NCI-H2107 treated with DMSO at 0.1 percent for 48 hours (cell line): ENCODE measurements around the gene ARHGEF1.
A peak's percentile ranks its signal among the peaks of the same experiment; 100 is the strongest.

ENCODE experiments used
- DNase-seq: peaks from one replicate; lab custom pipeline; 2025; ENCODE audit not compliant: unreplicated experiment; lab: John Stamatoyannopoulos, UW

The ARHGEF1 gene

DNA sequence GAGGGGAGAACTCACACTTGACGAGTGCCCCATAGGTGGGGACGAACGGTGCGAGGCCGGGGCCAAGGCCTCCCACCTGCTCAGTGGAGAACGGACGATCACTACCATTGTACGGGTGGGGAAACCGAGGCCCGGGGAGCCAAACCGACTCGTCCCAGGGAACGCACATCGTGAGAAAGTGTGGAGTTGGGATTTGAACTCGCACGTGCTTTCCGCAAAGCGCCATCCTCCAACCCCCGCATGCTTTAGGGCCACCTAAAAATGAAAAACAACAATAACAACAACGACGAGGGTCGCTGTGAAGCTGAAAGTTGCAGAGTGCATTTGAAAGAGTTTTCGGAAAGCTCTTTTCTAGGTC lies 458 bp downstream of the ARHGEF1 start:
- no peak for DNase-seq

DNA sequence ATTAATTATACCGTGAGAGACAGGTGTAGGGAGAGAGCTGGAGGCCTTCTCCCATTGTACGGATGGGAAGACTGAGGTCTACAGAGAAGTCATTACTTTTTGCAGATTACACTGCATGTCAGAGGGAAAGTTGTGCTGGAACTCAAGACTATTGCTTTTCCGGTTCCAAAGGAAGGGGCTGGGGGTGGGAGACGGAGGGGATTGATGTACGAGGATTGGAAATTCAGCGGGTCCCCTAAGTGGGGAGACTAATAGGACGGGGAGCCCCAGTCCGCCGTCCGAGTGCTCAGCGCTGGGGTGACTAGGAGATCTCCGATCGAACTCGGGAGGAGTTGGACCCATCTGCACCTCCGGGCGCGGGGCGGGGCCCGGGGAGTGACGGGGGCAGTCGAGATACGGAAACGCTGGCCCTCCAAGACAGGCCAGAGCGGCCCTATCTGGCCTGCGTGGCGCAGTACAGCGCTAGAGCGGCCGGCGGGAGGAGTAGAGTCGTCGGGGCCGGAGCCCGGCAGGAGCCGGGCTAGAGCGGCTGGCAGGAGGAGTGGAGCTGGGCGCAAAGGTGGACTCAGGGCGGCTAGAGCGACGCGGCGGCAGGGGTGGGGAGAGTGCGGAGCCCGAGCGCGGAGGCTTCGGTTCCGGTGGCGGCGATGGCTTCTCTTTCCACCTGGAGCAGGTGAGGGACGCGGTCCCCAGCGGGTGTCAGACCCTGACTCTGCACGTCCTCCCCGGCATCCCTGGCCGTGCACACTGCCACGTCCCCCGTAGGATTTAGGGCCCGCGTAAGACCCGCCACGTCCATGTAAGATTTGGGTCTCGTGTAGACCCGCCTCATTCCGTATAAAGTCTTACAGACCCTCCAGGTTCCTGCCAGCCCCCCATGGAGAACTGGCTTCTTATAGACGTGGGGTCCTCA lies 1.1 kb downstream of the ARHGEF1 start:
- peak; percentile 93 for DNase-seq

DNA sequence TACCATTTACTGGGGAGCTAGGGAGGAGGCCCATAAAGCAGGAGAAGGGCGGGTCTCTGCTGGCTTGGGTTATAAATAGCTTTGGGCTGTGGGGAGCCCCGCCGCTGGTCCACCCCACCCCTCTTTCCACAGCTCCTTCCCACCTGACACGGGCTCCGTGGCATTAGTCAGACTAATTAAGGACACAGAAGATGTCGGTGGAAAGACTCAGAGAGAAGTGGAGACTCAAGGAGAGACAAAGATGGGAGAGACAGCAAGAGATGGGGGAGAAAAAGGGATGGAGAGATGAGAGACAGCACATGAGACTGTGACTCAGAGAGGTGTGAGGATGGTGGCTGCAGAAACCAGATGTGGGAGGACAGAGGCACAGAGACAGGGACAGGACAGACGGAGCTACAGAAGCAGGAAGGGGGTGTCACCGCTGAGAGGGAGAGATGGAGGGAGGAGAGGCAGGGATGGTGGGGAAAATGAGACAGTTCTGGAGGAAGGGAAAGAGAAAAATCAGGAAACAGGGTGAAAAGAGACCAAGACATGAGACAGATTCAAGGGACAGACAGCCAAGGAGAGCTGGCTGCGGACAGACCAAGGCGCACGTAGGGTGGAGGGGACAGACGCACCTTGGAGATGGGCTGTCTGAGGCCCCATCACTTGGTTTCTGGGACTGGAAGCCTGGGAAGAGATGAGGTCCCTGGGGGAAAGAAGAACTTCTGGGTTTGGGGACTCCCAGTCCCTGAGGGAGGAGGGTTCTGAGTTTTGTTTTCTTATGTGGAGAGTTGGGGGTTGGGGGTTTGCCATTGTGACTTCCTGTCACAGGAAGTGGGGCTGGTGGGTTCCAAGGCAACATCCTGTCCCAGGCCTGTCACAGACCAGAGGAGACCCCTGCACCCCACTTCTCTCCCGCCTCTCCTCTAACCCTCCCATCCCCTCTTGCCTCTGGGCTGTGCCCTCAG lies 4.1 kb downstream of the ARHGEF1 start:
- no peak for DNase-seq

DNA sequence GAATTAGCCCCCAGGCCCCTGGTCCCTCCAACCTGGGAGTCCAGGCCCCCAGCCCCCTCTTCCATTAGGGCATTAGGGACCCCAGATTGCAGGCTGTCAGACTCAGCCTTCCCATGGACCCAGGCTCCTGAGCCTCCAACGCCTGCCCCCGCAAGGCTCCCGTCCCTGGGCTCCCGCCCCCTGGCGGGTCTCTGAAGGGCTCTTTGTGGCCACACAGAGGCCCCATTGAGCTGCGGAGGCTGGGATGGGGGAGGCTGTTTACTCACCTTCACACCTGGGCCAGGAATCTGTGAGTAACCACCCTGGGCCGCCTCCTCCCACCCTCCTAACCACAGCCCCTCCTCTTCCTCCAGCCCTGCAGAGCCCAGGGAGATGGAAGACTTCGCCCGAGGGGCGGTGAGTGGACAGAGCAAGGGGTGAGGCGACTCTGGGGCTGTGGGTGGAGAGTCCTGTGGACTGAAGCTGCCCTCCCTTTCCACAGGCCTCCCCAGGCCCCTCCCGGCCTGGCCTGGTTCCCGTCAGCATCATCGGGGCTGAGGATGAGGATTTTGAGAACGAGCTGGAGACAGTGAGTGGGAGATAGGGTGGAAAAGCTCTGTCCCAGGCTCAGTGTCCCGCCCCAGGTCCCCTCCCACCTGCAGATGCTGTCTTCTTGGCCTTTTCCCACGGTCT lies 4.9 kb downstream of the ARHGEF1 start:
- DNase-seq, result peak; percentile 70

DNA sequence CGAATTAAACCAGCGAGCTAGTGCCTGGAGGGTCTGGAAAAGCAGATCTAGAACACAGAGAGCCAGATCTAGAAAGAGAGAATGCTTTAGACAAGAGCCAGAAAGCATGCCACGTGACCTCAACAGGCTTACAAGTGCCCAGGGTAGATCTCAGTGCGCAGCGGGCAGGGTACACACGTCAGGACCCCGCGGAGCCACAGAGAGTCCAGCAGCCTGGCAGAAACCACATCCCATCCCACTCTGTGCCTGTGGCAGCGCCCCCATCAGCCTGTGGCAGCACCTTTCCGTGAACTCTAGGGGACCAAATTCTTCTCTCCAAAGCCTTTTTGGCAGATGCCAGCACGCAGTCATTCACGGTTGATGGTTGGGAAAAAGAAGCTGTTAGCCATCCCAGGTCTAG lies 5.9 kb downstream of the ARHGEF1 start:
- DNase-seq, result no peak

DNA sequence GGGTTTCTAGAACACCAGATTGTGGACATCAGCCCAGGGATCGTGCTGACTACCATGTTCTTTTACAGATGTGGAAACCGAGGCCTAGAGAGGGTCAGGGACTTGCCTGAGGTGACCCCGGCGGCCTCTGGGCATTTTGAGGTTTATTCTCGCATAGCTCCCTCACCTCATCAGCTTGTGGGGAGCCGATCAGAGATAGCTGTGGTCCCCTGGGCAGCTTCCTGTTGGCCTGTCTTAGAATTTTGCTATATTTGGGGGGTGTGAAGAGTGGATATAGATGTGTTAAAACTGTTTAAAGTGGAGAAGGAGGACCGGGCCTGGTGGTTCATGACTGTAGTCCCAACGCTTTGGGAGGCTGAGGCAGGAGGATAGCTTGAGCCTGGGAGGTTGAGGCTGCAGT lies 6.9 kb downstream of the ARHGEF1 start:
- DNase-seq, result no peak

DNA sequence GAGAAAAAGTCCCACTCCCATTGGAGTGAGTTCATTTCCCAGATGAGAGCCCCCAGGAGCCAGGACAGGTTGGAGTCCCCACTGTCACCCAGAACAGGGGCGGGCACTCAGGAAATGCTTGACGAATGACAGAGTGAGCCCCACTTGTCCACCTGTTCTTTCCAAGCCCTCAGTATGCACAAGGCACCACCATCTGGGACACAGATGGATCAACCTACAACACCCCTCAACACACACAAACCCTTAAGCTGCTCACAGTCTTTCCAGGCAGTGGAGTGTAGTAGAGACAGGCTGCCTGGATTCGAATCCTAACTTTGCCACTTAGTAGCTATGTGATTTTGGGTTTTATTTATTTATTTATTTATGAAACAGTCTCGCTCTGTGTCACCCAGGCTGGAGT lies 8.0 kb downstream of the ARHGEF1 start:
- no peak for DNase-seq

DNA sequence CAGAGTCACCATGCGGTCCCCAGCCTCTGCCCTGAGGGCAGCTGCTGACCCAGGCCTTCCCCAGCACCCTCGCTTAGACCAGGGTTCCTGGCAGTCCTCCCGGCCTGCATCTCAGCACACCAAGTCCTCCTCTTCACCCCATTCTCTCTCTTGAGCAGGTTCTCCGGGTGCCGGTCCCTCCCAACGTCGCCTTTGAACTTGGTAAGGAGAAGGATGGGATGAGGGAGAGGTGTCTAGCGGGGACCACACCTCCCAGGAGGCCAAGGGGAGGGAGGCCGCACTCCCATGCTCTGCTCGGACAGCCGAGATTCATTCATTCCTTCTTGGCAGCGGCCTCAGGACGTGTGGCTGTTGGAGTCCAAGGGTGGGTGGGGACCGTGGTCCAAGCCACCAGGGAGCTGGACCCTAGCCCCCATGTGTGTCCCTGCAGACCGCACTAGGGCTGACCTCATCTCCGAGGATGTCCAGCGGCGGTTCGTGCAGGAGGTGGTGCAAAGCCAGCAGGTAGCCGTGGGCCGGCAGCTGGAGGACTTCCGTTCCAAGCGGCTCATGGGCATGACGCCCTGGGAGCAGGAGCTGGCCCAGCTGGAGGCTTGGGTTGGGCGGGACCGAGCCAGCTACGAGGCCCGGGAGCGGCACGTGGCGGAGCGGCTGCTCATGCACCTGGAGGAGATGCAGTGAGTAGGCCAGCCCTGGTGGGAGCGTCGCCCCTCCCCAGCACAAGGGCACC lies 9.4 kb downstream of the ARHGEF1 start:
- DNase-seq, result no peak

DNA sequence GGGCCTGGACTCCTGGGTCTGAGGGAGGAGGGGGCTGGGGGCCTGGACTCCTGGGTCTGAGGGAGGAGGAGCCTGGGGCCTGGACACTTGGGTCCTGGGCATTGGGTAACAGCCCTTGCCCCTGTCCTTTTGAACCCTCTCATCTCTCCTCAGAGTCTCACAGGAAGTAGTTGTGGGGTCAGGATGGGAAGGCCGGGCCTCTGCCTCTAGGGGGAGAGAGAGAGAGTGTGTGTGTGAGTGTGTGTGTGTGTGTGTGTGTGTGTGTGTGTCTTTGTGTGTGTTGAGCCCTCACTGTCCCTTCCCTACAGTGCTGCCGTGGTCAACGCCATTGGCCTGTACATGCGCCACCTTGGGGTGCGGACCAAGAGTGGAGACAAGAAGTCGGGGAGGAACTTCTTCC lies 10.9 kb downstream of the ARHGEF1 start:
- no peak for DNase-seq

DNA sequence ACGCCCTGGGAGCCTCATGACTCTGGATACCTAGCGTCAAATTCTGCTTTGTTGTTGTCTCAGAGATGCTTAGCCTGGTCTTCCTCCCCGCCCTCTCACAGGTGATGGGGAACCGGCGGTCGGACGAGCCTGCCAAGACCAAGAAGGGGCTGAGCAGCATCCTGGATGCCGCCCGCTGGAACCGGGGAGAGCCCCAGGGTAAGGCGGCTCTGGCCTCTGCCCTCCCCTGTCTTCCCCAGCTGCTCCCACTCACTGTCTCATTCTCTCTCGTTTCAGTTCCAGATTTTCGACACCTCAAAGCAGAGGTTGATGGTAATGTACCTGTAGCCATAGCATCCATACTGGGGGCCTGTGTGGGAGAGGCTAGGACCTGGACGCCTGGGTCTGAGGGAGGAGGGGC lies 11.4 kb downstream of the ARHGEF1 start:
- DNase-seq, result no peak

DNA sequence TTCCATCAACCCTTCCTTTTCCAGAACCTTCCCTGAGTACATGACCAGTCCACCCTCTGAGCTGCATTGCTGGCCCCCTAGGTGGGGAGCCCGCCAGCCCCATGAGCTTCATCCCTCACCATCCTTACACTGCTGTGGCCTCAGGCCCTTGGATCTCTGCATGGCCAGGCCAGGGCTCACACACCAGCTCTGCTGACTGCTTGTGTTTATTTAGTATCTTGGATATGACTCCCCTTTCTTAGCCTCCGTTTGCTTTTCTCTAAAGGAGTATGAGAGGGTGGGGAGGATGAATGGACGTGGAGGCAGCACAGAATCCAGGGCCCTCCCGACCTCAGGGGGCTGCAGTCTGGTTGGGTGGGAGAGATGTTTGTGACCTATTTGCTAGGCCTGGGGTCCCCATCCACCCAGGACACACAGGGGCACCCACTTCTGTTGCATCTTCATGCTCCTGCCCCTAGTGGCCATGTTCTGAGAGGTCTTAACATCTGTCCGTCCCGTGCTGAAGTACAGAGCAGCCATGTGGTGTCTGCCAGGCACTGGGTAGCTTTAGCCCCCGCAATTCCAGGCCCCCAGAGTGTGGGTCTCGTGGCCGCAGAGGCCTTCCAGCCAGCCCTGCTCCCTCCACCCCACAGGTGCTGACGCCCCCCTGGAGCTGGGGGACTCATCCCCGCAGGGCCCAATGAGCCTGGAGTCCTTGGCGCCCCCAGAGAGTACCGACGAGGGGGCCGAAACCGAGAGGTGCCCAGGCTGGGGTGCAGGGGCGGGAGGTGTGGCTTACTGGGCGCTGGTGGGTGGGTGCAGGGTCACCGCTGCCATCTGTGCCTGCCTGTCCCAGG lies 13.0 kb downstream of the ARHGEF1 start:
- no peak for DNase-seq

DNA sequence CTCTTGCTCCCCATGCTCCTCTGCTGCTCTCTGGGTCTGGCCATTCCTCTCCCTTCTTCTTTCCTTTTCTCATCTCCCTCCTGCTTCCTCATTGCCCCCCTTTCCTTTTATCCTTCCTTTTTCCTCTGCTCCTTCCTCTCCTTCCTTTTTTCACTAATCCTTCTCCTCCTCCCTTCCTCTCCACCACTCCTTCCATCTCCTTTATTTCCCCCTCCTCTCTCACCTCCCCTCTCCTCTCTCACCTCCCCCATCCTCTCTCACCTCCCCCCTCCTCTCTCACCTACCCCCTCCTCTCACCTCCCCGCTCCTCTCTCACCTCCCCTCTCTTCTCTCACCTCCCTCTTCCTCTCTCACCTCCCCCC lies 13.6 kb downstream of the ARHGEF1 start:
- no peak for DNase-seq

DNA sequence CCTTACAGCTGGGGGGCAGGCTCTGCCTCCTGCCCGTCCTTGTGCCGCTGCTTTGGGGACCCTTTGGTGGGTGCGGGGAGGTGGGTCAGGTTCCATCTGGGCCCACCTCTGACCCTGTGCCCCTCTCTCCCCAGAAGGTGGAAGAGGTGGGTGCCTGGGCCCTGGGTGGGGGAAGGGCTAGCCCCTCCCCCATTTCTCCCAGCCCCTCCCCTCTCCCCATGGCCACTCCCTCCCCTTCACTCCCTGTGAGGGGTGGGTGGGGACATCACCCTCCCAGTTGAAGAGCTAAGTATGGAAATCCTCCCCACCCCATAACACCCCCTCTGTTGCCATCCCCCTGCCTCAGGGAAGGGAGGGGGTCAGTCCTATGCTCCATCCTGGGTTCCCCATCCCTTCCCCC lies 14.2 kb downstream of the ARHGEF1 start:
- no peak for DNase-seq

DNA sequence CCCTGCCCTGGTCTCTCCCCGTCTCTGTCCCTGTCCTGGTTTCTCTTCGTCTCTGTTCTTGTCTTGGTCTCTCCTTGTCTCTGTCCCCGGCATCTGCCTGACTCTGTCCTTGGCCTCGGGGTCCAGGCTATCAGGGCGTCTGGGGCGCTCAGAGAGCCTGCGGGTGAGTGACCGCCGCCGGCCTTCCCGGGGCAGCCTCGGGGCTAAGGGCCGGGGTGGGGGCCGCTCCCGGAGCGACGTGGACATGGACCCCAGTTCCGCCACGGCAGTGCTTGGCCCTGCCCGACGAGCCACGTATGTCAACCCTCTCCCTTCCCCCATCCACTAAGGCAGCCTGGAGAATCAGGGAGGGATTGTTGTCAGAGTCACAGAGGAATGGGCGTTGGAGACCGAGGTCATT lies 14.8 kb downstream of the ARHGEF1 start:
- no peak for DNase-seq

DNA sequence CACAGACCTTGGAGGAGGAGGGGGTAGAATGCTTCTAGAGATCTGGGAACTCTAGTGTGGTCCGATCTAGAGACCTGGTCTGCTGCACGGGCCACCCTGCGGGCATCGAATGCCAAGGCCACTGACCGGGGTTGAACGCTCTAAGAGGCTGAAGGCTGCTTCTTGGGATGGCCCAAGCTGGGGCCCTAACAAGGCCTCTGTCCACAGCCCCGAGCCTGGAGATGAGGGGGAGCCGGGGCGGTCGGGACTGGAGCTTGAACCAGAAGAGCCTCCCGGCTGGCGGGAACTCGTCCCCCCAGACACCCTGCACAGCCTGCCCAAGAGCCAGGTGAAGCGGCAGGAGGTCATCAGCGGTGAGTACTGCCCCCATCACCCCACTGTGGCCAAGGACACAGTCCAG lies 15.3 kb downstream of the ARHGEF1 start:
- DNase-seq, result no peak

DNA sequence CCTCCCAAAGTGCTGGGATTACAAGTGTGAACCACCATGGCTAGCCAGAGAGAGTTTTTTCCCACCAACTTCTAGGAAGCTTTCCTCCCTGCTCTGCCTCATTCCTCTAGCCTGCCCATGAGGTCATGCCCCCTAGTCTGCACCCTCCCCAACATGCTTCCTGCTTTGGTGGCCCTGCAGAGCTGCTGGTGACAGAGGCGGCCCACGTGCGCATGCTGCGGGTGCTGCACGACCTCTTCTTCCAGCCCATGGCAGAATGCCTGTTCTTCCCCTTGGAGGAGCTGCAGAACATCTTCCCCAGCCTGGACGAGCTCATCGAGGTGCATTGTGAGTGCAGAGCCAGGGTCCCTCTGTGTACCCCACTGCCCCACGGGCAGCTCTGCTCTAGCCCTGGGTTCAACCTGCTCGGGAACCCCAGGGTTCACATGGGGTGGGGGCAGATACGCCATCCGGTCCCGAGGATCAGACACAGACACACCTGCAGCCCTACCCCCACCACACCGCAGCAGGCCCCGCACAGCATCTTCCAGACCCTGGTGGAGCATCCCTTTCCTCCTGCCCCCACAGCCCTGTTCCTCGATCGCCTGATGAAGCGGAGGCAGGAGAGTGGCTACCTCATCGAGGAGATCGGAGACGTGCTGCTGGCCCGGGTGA lies 18.9 kb downstream of the ARHGEF1 start:
- DNase-seq, result no peak

DNA sequence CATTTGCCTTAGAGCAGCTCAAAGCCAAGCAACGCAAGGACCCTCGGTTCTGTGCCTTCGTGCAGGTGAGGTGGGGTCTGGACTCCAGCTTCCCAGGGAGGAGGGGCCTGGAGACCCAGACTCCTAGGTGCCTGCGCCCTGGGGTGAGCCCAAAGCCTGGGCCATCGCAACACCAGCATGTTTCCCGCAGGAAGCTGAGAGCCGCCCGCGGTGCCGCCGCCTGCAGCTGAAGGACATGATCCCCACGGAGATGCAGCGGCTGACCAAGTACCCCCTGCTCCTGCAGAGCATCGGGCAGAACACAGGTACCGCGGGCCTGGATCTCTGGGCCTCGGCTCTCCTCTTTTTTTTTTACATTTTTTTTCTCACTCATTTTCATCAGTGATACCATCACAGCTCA lies 19.6 kb downstream of the ARHGEF1 start:
- DNase-seq, result no peak

DNA sequence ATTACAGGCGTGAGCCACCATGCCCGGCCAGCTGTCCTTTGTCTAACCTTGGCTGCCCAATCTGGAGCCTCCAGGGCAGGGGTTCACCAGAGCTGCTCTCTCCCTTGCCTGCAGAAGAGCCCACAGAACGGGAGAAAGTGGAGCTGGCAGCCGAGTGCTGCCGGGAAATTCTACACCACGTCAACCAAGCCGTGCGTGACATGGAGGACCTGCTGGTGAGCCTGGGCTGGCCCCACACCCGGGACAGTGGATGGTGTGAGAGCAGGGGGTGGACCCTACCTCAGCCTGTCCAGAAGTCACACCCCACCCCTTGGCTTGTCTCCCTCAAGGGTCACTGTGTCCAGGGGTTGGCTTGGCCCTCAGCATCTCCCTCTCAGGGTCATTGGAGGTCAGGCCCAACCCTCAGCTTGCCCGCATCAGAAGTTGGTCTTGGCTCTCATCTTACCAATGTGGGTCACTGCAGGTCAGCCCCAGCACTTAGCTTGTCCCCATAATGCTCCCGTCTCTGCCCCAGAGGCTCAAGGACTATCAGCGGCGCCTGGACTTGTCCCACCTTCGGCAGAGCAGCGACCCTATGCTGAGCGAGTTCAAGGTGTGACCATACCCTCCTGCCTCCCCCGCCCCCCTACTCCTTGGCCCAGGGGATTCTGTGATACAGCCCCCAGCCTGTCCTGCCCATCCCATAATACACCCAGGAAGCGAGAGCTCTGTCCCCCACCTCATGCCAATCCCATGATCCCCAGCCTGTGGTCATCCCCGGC lies 20.4 kb downstream of the ARHGEF1 start:
- no peak for DNase-seq
